Activated B cell treated with CpG ODN at 0.5 μM for 24 hours (primary cell): ENCODE results near the gene FABP3. TPM values are rescaled to one million over a fixed set of nuclear protein-coding genes. Genes with fewer than 3 reads are reported as not detected.

Experiments used
- ATAC-seq: fragments of 200-7000 bp; cut with Tn5 transposase; one replicate; pipeline ENCODE4 v1.10.0; 2021; ENCODE audit warnings: low read depth, mild to moderate bottlenecking, moderate library complexity
- CTCF ChIA-PET: fragments of 350-600 bp; sonication (Branson Sonifier 250); formaldehyde crosslinking; loops from one replicate; lab custom pipeline; 2021; ENCODE audit warnings: antibody characterized with exemption; lab: Charles Lee
- POLR2A ChIA-PET: fragments of 350-600 bp; sonication (Branson Sonifier 250); formaldehyde crosslinking; loops from one replicate; lab custom pipeline; 2021; ENCODE audit warnings: antibody characterized with exemption; lab: Charles Lee
- DNase-seq: peaks from one replicate; pipeline ENCODE4 v3.0.0; 2022
- H3K27ac Mint-ChIP-seq: one replicate; pipeline ENCODE4 v1.8.0; 2020; ENCODE audit warnings: mixed read lengths
- H3K27me3 Mint-ChIP-seq: one replicate; pipeline ENCODE4 v1.8.0; 2021; ENCODE audit warnings: mixed read lengths
- H3K36me3 Mint-ChIP-seq: one replicate; pipeline ENCODE4 v1.8.0; 2021; ENCODE audit warnings: low read depth, mixed read lengths
- H3K4me1 Mint-ChIP-seq: one replicate; pipeline ENCODE4 v1.8.0; 2021; ENCODE audit warnings: mixed read lengths
- H3K4me3 Mint-ChIP-seq: one replicate; pipeline ENCODE4 v1.8.0; 2020; ENCODE audit warnings: mild to moderate bottlenecking, mixed read lengths
- H3K9me3 Mint-ChIP-seq: one replicate; pipeline ENCODE4 v1.8.0; 2020; ENCODE audit warnings: mixed read lengths
- intact Hi-C: fragments of 100-400 bp; cut with micrococcal nuclease; formaldehyde crosslinking; loops from one replicate; pipeline ENCODE4 v1.15.1; 2024
- total RNA-seq: library from RNA; stranded (reverse); gene quantifications from 2 replicates; pipeline ENCODE4 v1.2.3, GENCODE V29; 2022
- TF ChIP-seq, protein P1 (sequence below): fragments of 200-600 bp; IDR thresholded peaks from one replicate; pipeline ENCODE4 v1.8.0; 2022; ENCODE audit warnings: antibody characterized with exemption, mild to moderate bottlenecking

FABP3 gene
- total RNA-seq, 1 donor from 2014 or later: 0.49 TPM

GRCh38 chr1:31366796-31367195, 6.1 kb downstream of the FABP3 start:
- no peak for ATAC-seq
- ChIA-PET CTCF (no interaction called here), POLR2A (no interaction called here)
- H3K4me1 Mint-ChIP-seq: no peaks in the 10 kb centered on the region
- no peak for DNase-seq
- H3K4me3 Mint-ChIP-seq: no peak overlapping the region
- H3K27me3 Mint-ChIP-seq: no peaks in the 10 kb centered on the region
- H3K27ac Mint-ChIP-seq: no peak overlapping the region
- H3K36me3 Mint-ChIP-seq: peaks cover 36% of the 10 kb centered on the region
- no peaks in the 10 kb centered on the region for H3K9me3 Mint-ChIP-seq
- TF ChIP-seq, protein P1, sequence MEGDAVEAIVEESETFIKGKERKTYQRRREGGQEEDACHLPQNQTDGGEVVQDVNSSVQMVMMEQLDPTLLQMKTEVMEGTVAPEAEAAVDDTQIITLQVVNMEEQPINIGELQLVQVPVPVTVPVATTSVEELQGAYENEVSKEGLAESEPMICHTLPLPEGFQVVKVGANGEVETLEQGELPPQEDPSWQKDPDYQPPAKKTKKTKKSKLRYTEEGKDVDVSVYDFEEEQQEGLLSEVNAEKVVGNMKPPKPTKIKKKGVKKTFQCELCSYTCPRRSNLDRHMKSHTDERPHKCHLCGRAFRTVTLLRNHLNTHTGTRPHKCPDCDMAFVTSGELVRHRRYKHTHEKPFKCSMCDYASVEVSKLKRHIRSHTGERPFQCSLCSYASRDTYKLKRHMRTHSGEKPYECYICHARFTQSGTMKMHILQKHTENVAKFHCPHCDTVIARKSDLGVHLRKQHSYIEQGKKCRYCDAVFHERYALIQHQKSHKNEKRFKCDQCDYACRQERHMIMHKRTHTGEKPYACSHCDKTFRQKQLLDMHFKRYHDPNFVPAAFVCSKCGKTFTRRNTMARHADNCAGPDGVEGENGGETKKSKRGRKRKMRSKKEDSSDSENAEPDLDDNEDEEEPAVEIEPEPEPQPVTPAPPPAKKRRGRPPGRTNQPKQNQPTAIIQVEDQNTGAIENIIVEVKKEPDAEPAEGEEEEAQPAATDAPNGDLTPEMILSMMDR: no peak
- intact Hi-C loops: no loop called here

- H3K4me1 Mint-ChIP-seq: no peaks in the 10 kb centered on the region
- H3K4me3 Mint-ChIP-seq: no peak overlapping the region
- no peaks in the 10 kb centered on the region for H3K27me3 Mint-ChIP-seq
- ATAC-seq (no peak), DNase-seq (no peak)
- H3K36me3 Mint-ChIP-seq: peaks cover 50% of the 10 kb centered on the region
- POLR2A ChIA-PET: no interaction called here
- H3K27ac Mint-ChIP-seq: no peak overlapping the region
- CTCF ChIA-PET: no interaction called here
- H3K9me3 Mint-ChIP-seq: no peaks in the 10 kb centered on the region
- TF ChIP-seq, protein P1: no peak
- intact Hi-C loops: no loop called here
Observed at GRCh38 chr1:31364561-31365250, 8.2 kb downstream of the FABP3 start.

GRCh38 chr1:31362032-31362431, 10.8 kb downstream of the FABP3 start:
- intact Hi-C loops: no loop called here
- H3K4me3 Mint-ChIP-seq: no peak overlapping the region
- no peak overlapping the region for H3K27ac Mint-ChIP-seq
- ATAC-seq: no peak
- no peaks in the 10 kb centered on the region for H3K9me3 Mint-ChIP-seq
- no peak for DNase-seq
- ChIA-PET CTCF (no interaction called here), POLR2A (no interaction called here)
- TF ChIP-seq, protein P1: no peak
- H3K27me3 Mint-ChIP-seq: no peaks in the 10 kb centered on the region
- no peaks in the 10 kb centered on the region for H3K4me1 Mint-ChIP-seq
- H3K36me3 Mint-ChIP-seq: peaks cover 64% of the 10 kb centered on the region

- H3K4me3 Mint-ChIP-seq: no peak overlapping the region
- ChIA-PET CTCF (no interaction called here), POLR2A (no interaction called here)
- DNase-seq (no peak), ATAC-seq (no peak)
- TF ChIP-seq, protein P1: no peak
- intact Hi-C loops: no loop called here
- H3K9me3 Mint-ChIP-seq: no peaks in the 10 kb centered on the region
- H3K27me3 Mint-ChIP-seq: no peaks in the 10 kb centered on the region
- peaks cover 66% of the 10 kb centered on the region for H3K36me3 Mint-ChIP-seq
- no peaks in the 10 kb centered on the region for H3K4me1 Mint-ChIP-seq
- no peak overlapping the region for H3K27ac Mint-ChIP-seq
Observed at GRCh38 chr1:31361607-31362006, 11.3 kb downstream of the FABP3 start.

- H3K4me3 Mint-ChIP-seq: no peak overlapping the region
- ATAC-seq (no peak), DNase-seq (no peak)
- H3K9me3 Mint-ChIP-seq: no peaks in the 10 kb centered on the region
- ChIA-PET CTCF (no interaction called here), POLR2A (no interaction called here)
- no peak overlapping the region for H3K27ac Mint-ChIP-seq
- peaks cover 78% of the 10 kb centered on the region for H3K36me3 Mint-ChIP-seq
- TF ChIP-seq, protein P1: no peak
- no peaks in the 10 kb centered on the region for H3K4me1 Mint-ChIP-seq
- intact Hi-C loops: no loop called here
- H3K27me3 Mint-ChIP-seq: no peaks in the 10 kb centered on the region
Observed at GRCh38 chr1:31356427-31356826, 16.4 kb downstream of the FABP3 start.
